22Rv1 (cell line): ENCODE data around the gene GLP1R.

Experiments
- H3K27ac ChIP-seq: fragments of 450-650 bp; 2 replicates; pipeline ENCODE4 v1.5.1; 2017
- CTCF ChIP-seq: fragments of 450-650 bp; IDR thresholded peaks from 2 replicates; pipeline ENCODE4 v1.5.1; 2017; ENCODE audit warnings: mild to moderate bottlenecking
- ZFX ChIP-seq: fragments of 450-650 bp; IDR thresholded peaks from 2 replicates; pipeline ENCODE4 v1.6.1; 2017; ENCODE audit warnings: antibody characterized with exemption, borderline replicate concordance

Gene GLP1R

DNA sequence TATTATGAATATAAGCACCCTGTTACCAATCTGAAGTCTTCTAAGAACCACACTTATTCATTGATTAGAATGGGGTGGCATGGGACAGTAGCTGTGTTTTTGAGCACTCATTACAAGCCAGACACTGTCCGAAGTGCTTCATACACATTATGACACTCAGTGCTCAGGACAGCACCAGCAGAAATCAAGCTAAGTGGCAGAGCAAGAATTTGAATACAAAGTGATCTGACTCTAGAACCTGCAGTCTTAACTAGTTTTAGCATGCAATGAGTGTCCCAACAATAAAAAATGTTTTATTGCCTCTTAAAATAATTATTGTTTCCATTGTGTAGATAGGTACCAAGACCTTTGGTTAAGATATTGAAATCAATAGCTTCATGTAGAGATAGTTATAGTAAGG, 39.1 kb upstream of the GLP1R start:
- TF ChIP-seq CTCF (no peak), ZFX (no peak)
- H3K27ac ChIP-seq, result no peak overlapping the region

DNA sequence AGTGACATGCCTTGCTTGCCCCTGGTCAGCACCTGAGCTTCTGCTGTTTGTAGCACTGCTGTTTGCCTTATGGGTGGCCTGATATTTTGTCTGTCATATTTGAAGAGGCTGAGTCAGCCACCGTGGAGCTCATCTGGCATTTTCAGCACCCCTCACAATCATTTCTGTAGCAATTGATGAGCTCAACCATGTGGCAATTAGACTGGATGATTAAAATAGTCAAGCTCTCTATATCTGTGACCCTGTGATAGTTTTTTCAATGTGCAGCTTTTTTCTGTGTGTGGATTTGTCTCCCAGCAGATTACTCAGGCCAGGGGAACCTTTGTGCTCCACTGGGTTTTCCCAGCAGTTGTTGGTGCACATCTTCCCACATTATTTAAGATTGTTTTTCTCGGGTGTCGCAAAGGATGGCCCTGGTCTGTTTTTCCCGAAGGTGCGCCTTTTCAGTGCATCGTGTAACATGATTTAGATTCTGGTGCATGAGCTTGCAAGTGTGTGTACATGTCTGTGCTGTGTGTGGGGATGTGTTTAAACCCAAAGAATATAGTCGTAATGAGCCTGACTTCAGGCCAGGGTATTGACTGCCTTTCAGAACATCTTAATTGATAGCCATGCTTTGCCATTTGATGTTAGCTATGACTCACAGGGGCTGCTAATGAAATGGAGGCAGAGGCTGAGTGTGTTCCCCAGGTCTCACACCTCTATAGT, 31.6 kb upstream of the GLP1R start:
- TF ChIP-seq CTCF, result no peak
- no peak for TF ChIP-seq ZFX
- no peak overlapping the region for H3K27ac ChIP-seq

DNA sequence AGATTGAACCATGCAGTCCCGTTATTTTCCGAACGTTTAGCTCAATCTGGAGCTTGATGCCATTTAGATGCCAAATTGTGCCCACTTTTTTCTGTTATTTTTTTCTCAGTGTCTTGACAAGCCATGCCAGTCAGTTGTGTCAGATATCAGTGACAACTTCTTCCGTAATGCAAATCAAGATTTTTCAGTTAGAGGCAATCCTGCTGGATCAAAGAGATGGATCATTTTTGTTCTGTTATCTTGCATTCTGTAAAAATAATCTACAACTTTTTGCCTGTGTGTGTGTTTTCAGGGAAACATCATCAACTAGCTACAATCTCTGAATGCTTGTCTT, 31.1 kb upstream of the GLP1R start:
- H3K27ac ChIP-seq, result no peak overlapping the region
- TF ChIP-seq ZFX, result no peak
- no peak for TF ChIP-seq CTCF

DNA sequence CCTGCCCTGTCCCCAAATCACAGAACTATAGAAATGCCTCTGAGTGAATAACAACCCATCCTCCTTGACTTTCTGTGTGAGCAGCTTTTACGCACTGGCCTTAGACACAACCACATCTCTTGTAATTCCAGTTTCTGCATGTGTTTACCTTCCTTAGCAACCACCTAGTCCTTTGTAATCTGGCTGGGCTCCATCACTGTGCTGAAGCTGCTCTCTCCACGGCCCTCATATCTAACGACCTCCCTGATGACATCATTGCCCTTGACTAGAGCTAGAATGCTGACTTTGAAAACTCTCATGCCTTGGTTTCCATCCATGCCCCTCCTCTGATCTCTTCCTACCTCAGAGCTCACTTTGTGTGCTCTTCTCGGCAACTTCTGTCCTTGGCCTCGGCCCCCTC, 30.5 kb upstream of the GLP1R start:
- TF ChIP-seq CTCF (no peak), ZFX (no peak)
- no peak overlapping the region for H3K27ac ChIP-seq

- no peak overlapping the region for H3K27ac ChIP-seq
- TF ChIP-seq CTCF (no peak), ZFX (no peak)
Observed at GRCh38 chr6:39020136-39020535, 28.4 kb upstream of the GLP1R start.

DNA sequence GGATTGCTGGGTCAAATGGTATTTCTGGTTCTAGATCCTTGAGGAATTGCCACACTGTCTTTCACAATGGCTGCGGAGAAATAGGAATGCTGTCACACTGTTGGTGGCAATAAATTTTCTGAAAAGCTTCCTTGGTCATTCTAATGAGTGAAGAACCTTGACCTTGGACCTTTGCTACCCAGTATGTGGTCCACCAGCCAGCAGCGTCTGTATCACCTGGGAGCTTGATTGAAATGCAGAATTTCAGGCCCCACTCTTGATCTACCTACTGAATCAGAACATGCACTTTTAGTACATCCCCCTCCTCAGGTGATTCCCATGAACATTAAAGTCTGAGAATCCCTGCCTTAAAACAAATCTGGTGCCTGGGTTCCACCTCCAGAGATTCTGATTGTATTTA, 27.5 kb upstream of the GLP1R start:
- TF ChIP-seq ZFX (no peak), CTCF (no peak)
- H3K27ac ChIP-seq, result no peak overlapping the region

DNA sequence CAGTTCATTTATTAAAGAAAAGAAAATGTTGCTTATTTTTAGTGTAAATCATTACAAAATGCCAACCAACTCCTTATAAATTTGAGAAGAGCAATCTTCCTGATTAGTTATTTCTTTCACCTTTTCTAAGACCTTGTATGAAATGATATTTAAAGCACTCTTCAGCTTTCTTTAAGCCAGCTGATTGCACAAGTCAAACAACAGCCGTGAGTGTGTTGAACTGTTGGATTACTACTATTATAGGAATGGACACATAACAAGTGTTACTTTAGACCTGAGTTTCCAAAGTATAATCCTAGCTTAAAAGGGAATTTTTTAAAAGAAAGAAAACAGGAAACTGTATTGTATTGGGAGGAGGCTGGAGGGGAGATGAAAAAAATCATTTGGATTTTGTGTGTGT, 26.8 kb upstream of the GLP1R start:
- H3K27ac ChIP-seq, result no peak overlapping the region
- TF ChIP-seq CTCF (no peak), ZFX (no peak)
